IgD-negative memory B cell (primary cell): ENCODE measurements around the gene CCL23. TPM values are rescaled to one million over a fixed set of nuclear protein-coding genes. Genes with fewer than 3 reads are reported as not detected.

Experiments
- H3K27ac Mint-ChIP-seq, 3 donors: one replicate each; pipeline ENCODE4 v1.8.0; 2020 to 2022; ENCODE audit warnings: mild to moderate bottlenecking in 3 of 3, mixed read lengths in 3 of 3, moderate library complexity in 1 of 3
- H3K27me3 Mint-ChIP-seq: one replicate; pipeline ENCODE4 v1.8.0; 2021; ENCODE audit warnings: mixed read lengths
- H3K36me3 Mint-ChIP-seq: one replicate; pipeline ENCODE4 v1.8.0; 2020; ENCODE audit warnings: mild to moderate bottlenecking, mixed read lengths
- H3K4me1 Mint-ChIP-seq, 3 donors: one replicate each; pipeline ENCODE4 v1.8.0; 2020 to 2022; ENCODE audit warnings: mixed read lengths in 3 of 3, mild to moderate bottlenecking in 1 of 3
- H3K4me3 Mint-ChIP-seq, 4 donors: one replicate each; pipeline ENCODE4 v1.8.0; 2020 to 2022; ENCODE audit warnings: mild to moderate bottlenecking in 4 of 4, mixed read lengths in 4 of 4, moderate library complexity in 3 of 4
- H3K9me3 Mint-ChIP-seq, 3 donors: one replicate each; pipeline ENCODE4 v1.8.0; 2020 to 2021; ENCODE audit warnings: mixed read lengths in 3 of 3, mild to moderate bottlenecking in 1 of 3
- polyA plus RNA-seq: library from polyadenylated mRNA; unstranded; fragments of 300-500 nt; fragmentation: Illumina TruSeq; gene quantifications from one replicate; pipeline ENCODE4 v1.2.3, GENCODE V29; 2021

Gene CCL23
- polyA plus RNA-seq, 1 donor from 2014 or later = not detected

DNA sequence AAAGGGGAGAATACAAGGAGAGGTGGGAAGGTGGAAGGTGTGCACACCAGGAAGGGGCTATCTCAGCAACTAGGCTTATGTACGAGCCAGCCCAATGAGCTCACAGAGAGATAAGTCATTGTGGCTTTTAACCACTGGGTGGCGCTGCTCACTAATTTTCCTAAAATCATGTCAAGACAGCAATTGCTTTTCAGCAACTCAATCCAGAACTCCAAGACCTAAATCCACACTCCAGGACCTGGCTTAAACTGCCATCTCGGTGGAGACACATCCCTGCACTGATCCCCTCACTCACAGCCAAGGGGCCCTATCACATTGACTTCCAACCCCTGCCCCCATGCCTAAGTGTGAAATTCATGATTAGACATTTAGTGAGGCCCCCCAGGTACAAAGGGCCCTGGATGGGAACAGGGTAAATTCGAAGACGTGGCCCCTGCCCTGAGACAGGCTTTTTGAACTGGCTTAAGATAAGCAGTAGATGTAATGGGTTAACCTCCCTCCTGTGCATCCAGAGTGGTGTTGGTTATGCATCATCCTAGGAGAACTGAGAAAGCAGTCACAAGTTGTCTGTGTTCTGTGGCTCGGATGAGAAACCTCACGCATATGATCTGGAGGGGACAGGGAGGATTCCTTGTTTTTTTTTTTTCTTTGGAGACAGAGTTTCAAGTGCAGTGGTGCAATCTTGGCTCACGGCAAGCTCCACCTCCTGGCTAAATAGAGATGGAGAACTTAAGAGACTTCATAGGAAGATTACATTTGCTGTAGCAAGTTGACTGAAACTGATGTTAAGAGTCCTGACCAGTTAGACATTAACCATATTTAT lies 48.0 kb downstream of the CCL23 start:
- Mint-ChIP-seq H3K4me1 (peaks cover 0 to 4% (median 0%) of the 10 kb centered on the region in 3 donors), H3K27ac (no peak overlapping the region), H3K27me3 (peaks cover 11% of the 10 kb centered on the region), H3K4me3 (no peak overlapping the region), H3K9me3 (no peaks in the 10 kb centered on the region), H3K36me3 (no peaks in the 10 kb centered on the region)

DNA sequence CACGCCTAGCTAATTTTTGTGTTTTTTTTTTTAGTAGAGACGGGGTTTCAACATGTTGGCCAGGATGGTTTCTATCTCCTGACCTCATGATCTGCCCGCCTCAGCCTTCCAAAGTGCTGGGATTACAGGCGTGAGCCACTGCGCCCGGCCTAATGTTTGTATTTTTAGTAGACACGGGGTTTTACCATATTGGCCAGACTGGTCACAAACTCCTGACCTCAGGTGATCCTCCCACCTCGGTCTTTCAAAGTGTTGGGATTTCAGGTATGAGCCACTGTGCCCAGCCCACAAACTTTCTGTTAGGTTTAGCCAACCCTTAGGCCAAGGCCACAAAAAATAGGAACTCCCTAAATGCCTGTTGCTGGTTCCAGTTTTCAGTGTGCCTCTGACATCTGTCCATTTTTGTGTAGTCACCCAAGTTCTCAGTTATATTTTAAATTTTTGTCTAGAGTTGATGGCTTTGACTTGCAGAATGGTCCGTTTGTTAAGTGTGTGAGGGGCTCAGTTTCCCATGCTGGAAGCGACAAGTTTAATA lies 49.2 kb downstream of the CCL23 start:
- Mint-ChIP-seq H3K27me3 (peaks cover 15% of the 10 kb centered on the region), H3K27ac (no peak overlapping the region), H3K9me3 (no peaks in the 10 kb centered on the region)

DNA sequence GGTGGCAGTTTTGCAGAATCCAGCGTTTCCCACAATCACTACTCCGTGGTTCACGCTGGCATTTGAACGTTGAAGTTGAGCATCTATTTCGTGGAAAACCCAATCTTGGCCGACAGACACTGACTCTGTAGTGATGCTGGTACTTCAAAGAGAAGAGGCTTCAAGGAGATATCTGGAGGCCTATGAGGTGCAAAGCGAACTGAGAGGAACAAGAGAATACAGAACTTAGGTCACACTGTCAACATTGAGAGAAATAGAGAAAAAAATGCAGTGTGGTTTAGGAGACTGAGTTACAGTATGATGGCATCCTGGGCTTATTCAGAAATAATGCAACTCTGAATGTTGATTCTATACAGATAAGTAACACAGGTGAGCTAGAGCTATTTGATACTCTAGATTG lies 52.5 kb downstream of the CCL23 start:
- no peaks in the 10 kb centered on the region for H3K36me3 Mint-ChIP-seq
- H3K27me3 Mint-ChIP-seq = peaks cover 20% of the 10 kb centered on the region
- H3K9me3 Mint-ChIP-seq = no peaks in the 10 kb centered on the region
- peaks cover 0 to 4% (median 0%) of the 10 kb centered on the region in 3 donors for H3K4me1 Mint-ChIP-seq
- no peak overlapping the region for H3K27ac Mint-ChIP-seq
- no peak overlapping the region for H3K4me3 Mint-ChIP-seq

More for the DNA sequence above, 49.2 kb downstream of the CCL23 start:
- Mint-ChIP-seq H3K4me1 (peaks cover 0 to 4% (median 0%) of the 10 kb centered on the region in 3 donors), H3K4me3 (no peak overlapping the region), H3K36me3 (no peaks in the 10 kb centered on the region)

DNA sequence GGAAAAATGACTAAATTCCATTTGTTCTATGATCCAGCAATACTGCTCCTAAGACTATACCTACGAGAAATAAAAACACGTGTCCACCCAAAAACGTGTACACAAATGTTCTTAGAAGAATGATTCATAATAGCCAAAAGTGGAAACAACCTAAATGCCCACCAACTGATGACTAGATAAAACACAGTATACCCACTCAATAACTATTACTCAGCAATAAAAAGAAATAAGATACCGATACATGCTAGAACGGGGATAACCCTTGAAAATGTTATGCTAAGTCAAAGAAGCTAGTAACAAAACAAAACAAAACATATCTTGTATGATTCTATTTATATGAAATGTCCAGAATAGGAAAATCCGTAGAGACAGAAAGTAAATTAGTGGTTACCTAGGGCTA lies 54.1 kb downstream of the CCL23 start:
- peaks cover 15% of the 10 kb centered on the region for H3K27me3 Mint-ChIP-seq
- no peak overlapping the region for H3K4me3 Mint-ChIP-seq
- H3K9me3 Mint-ChIP-seq = no peaks in the 10 kb centered on the region
- H3K36me3 Mint-ChIP-seq = no peaks in the 10 kb centered on the region
- H3K4me1 Mint-ChIP-seq = no peaks in the 10 kb centered on the region
- no peak overlapping the region for H3K27ac Mint-ChIP-seq

Other genes with a start within 250 kb of the CCL23 start
- 0.49 TPM for gene MMP28, start 222.3 kb downstream of the CCL23 start, polyA plus RNA-seq
- 17.0 TPM for gene TAF15, start 208.5 kb downstream of the CCL23 start, polyA plus RNA-seq
- not detected for gene HEATR9, start 149.1 kb downstream of the CCL23 start, polyA plus RNA-seq
- 66.3 TPM for gene CCL5, start 137.6 kb downstream of the CCL23 start, polyA plus RNA-seq
- not detected for gene RDM1, start 87.2 kb downstream of the CCL23 start, polyA plus RNA-seq
- not detected for gene LYZL6, start 74.3 kb downstream of the CCL23 start, polyA plus RNA-seq
- gene CCL16, start 36.5 kb downstream of the CCL23 start, polyA plus RNA-seq = not detected
- not detected for gene CCL14, start 31.2 kb downstream of the CCL23 start, polyA plus RNA-seq
- gene CCL15, start 16.4 kb downstream of the CCL23 start, polyA plus RNA-seq = not detected
- not detected for gene CCL18, start 46.3 kb upstream of the CCL23 start, polyA plus RNA-seq
- 1.2 TPM for gene CCL3, start 72.2 kb upstream of the CCL23 start, polyA plus RNA-seq
- gene CCL4, start 85.9 kb upstream of the CCL23 start, polyA plus RNA-seq = 8.4 TPM
- 0.84 TPM for gene TBC1D3B, start 158.7 kb upstream of the CCL23 start, polyA plus RNA-seq
- gene CCL3L1, start 178.8 kb upstream of the CCL23 start, polyA plus RNA-seq = 0.53 TPM
- gene CCL4L2, start 193.1 kb upstream of the CCL23 start, polyA plus RNA-seq = not detected
- not detected for gene TBC1D3I, start 246.6 kb upstream of the CCL23 start, polyA plus RNA-seq